Fibroblast of upper back skin (primary cell): ENCODE results near the gene UCP2.
A peak's percentile ranks its signal among the peaks of the same experiment; 100 is the strongest.

ENCODE experiments used
- DNase-seq: peaks from one replicate; pipeline ENCODE4 v3.0.0-alpha.2; 2013

The UCP2 gene

GRCh38 chr11:73969091-73969490 is 13.6 kb downstream of the UCP2 start:
- DNase-seq = no peak

GRCh38 chr11:73968356-73968966 is 14.2 kb downstream of the UCP2 start:
- no peak for DNase-seq

- no peak for DNase-seq
Observed at GRCh38 chr11:73965764-73966121, 16.9 kb downstream of the UCP2 start.

GRCh38 chr11:73965076-73965763 is 17.4 kb downstream of the UCP2 start:
- peak; percentile 31 for DNase-seq

GRCh38 chr11:73963861-73964260 is 18.8 kb downstream of the UCP2 start:
- no peak for DNase-seq

GRCh38 chr11:73962101-73962705 is 20.4 kb downstream of the UCP2 start:
- DNase-seq = no peak

GRCh38 chr11:73961321-73961720 is 21.3 kb downstream of the UCP2 start:
- DNase-seq = peak; percentile 37

- no peak for DNase-seq
Observed at GRCh38 chr11:73958521-73959141, 24.0 kb downstream of the UCP2 start.

- no peak for DNase-seq
Observed at GRCh38 chr11:73957654-73958361, 24.8 kb downstream of the UCP2 start.

- no peak for DNase-seq
Observed at GRCh38 chr11:73956876-73957653, 25.6 kb downstream of the UCP2 start.

- no peak for DNase-seq
Observed at GRCh38 chr11:73951797-73952196, 30.8 kb downstream of the UCP2 start.

- peak; percentile 36 for DNase-seq
Observed at GRCh38 chr11:73950869-73951710, 31.6 kb downstream of the UCP2 start, which contains the start of gene DNAJB13. Gene DNAJB13 (plus strand): TSS chr11:73951026. CDS start chr11:73951070, 44 bp downstream.

GRCh38 chr11:73949912-73950311 is 32.7 kb downstream of the UCP2 start:
- no peak for DNase-seq

GRCh38 chr11:73949246-73949645 is 33.4 kb downstream of the UCP2 start:
- DNase-seq = no peak

GRCh38 chr11:73946798-73947458 is 35.7 kb downstream of the UCP2 start:
- no peak for DNase-seq

GRCh38 chr11:73945396-73945795 is 37.2 kb downstream of the UCP2 start:
- DNase-seq = no peak

GRCh38 chr11:73944901-73945300 is 37.7 kb downstream of the UCP2 start:
- no peak for DNase-seq

- DNase-seq = no peak
Observed at GRCh38 chr11:73944085-73944484, 38.6 kb downstream of the UCP2 start.

- no peak for DNase-seq
Observed at GRCh38 chr11:73942010-73942409, 40.6 kb downstream of the UCP2 start.

GRCh38 chr11:73940801-73941570 is 41.7 kb downstream of the UCP2 start:
- DNase-seq = no peak
